Keratinocyte (primary cell): ENCODE results near the gene IL11RA.

Experiments used
- CTCF ChIP-seq, 3 experiments: IDR thresholded peaks in 1 of 3; conservative IDR thresholded peaks in 1 of 3; optimal IDR thresholded peaks in 1 of 3; 2 replicates in 2 of 3; 3 replicates in 1 of 3; pipeline versions ENCODE3 to v1.5.1; 2011; ENCODE audit warnings: low read length in 3 of 3, mild to moderate bottlenecking in 3 of 3, moderate library complexity in 2 of 3, control low read depth in 1 of 3, inconsistent platforms in 1 of 3; ENCODE audit not compliant: insufficient read depth in 2 of 3; ENCODE audit errors: extremely low read depth in 1 of 3
- EZH2 ChIP-seq: IDR thresholded peaks from one replicate; pipeline ENCODE4 v1.6.1; 2012; ENCODE audit warnings: inconsistent platforms, mild to moderate bottlenecking, low read length, moderate library complexity

DNA sequence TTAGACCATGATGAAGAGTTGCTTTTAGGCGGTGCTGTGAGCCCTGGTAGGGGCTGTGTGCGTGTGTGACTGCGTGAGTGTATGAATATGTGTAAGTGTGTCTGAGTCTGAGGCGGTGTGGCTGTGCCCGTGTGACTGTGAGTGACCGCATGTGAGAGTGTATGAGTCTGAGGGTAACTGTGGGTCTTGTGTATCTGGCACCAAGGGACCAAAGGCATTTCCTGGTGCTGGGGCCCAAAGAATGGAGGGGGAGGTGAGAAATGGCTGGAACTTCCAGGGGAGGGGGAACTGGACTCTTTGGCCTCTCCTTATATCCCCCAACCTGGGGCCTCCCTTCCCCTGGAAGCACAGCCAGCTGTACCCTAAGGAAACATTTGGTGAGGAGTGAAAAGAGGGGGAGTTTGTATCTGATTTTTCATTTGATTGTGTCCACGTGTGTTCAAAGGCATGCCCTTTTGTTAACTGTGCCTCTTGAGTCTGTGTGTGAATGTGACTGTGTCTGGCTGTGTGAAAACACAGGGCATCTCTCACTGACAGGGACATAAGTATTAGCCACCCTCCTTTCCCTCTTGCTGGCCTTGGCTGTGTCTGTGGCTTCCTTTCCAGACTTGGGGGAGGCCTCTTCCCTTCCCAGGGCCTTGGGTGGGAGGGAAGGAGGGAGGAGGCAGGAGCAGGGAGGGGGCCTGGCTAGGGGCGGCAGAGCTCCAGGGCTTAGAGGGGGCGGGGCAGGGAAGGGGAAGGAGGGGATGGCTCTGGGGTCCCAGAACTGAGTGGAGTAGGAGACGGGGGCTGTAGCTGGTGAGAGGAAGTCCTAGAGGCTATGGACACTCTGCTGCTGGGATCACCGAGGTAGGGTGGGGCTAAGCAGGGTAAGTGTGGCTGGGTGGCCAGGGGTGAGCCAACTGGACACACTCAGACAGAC lies 1.4 kb downstream of the IL11RA start:
- TF ChIP-seq CTCF (optimal IDR thresholded peaks at IDR 0.05 in 1 of 3, IDR thresholded peaks at IDR 0.05 in 1 of 3, conservative IDR thresholded peaks at IDR 0.05 in 1 of 3; ENCODE audit: extremely low read depth in 1 of 3, insufficient read depth in 2 of 3, low read length in 3 of 3) (no peak), EZH2 (no peak)
